Measurements from ENCODE around the gene MITF.

MITF gene

DNA sequence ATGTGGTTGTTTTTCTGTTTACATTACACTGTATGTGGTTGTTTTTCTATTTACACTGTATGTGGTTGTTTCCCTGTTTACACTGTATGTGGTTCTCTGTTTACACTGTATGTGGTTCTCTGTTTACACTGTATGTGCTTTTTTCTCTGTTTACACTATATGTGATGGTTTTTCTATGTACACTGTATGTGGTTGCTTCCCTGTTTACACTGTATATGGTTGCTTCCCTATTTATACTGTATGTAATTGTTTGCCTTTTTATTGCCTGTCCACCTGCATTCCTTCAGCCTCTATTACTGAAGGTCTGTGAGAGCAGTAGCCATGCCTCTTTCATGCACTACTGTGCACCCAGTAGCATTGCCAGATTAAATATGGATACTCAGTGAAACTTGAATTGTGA is 94.3 kb downstream of the MITF start:
- DNase-seq (ENCODE audit: low read depth in 1 of 2, low spot score in 1 of 2) = no peak
- Histone ChIP-seq H3K4me3 (replicated peaks; ENCODE audit: insufficient read depth, low read length) (no peak overlapping the region), H3K27ac (replicated peaks) (no peak overlapping the region), H3K27me3 (ENCODE audit: insufficient read depth, poor library complexity, severe bottlenecking) (no peaks in the 10 kb centered on the region)
- no peak for TF ChIP-seq POLR2AphosphoS5 (IDR thresholded peaks at IDR 0.05; ENCODE audit: low read depth)

DNA sequence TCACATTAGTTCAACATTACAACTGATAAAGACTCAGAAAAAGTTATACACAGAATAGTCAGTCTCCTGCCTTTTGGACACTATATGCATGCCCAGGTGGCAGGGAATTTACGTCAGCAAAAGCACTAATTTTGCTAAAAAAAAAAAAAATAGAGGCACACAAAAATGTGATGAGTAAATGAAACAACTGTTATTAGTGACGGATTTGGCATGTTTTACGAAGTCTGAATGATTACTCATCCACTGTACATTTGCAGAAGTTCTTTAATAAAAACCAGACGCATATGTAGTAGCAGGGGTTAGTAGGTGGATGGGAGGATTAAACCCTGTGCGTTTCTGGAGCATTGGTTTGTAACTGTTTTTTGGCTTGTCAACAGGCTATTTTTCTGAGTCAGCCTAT is 99.0 kb downstream of the MITF start:
- Histone ChIP-seq H3K27ac (replicated peaks) (no peak overlapping the region), H3K27me3 (ENCODE audit: insufficient read depth, poor library complexity, severe bottlenecking) (no peaks in the 10 kb centered on the region), H3K4me3 (replicated peaks; ENCODE audit: insufficient read depth, low read length) (no peak overlapping the region)
- TF ChIP-seq CTCF (IDR thresholded peaks at IDR 0.05; ENCODE audit: insufficient read depth, low read length) = no peak
- no peak for DNase-seq (ENCODE audit: low read depth in 1 of 2, low spot score in 1 of 2)

- DNase-seq (ENCODE audit: low read depth in 1 of 2, low spot score in 1 of 2) = no peak
- TF ChIP-seq SPI1 (IDR thresholded peaks at IDR 0.05; ENCODE audit: borderline replicate concordance, low read depth) (no peak), CTCF (IDR thresholded peaks at IDR 0.05; ENCODE audit: insufficient read depth, low read length) (no peak), GABPA (IDR thresholded peaks at IDR 0.05; ENCODE audit: low read depth) (no peak)
- TF ChIP-seq, protein P1, sequence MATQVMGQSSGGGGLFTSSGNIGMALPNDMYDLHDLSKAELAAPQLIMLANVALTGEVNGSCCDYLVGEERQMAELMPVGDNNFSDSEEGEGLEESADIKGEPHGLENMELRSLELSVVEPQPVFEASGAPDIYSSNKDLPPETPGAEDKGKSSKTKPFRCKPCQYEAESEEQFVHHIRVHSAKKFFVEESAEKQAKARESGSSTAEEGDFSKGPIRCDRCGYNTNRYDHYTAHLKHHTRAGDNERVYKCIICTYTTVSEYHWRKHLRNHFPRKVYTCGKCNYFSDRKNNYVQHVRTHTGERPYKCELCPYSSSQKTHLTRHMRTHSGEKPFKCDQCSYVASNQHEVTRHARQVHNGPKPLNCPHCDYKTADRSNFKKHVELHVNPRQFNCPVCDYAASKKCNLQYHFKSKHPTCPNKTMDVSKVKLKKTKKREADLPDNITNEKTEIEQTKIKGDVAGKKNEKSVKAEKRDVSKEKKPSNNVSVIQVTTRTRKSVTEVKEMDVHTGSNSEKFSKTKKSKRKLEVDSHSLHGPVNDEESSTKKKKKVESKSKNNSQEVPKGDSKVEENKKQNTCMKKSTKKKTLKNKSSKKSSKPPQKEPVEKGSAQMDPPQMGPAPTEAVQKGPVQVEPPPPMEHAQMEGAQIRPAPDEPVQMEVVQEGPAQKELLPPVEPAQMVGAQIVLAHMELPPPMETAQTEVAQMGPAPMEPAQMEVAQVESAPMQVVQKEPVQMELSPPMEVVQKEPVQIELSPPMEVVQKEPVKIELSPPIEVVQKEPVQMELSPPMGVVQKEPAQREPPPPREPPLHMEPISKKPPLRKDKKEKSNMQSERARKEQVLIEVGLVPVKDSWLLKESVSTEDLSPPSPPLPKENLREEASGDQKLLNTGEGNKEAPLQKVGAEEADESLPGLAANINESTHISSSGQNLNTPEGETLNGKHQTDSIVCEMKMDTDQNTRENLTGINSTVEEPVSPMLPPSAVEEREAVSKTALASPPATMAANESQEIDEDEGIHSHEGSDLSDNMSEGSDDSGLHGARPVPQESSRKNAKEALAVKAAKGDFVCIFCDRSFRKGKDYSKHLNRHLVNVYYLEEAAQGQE (IDR thresholded peaks at IDR 0.05; ENCODE audit: insufficient replicate concordance, low read depth) = no peak
- Histone ChIP-seq H3K4me3 (replicated peaks; ENCODE audit: insufficient read depth, low read length) (no peak overlapping the region), H3K27me3 (ENCODE audit: insufficient read depth, poor library complexity, severe bottlenecking) (no peaks in the 10 kb centered on the region), H3K27ac (replicated peaks) (no peak overlapping the region)
Measured at GRCh38 chr3:69838696-69839515, 99.6 kb downstream of the MITF start.

DNA sequence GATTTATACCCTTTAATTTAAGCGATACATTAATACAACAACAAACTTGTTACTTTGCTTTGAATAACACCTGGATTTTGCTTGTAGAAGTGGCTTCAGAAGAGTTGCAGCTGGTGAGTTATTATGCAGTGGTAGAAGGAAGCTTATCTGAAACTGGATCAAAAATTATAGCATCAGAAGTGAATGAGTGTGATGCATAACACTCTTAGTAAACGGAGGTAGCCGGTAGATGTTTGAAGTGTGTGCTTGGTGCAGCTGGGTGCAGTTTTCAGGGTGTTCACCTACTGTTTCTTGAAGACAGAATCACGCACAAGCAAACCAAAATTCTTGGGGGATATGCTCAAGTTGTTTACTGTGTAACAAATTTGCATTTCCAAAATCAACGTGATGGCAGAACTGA is 103.1 kb downstream of the MITF start:
- TF ChIP-seq, protein P1 (IDR thresholded peaks at IDR 0.05; ENCODE audit: insufficient replicate concordance, low read depth) = no peak
- TF ChIP-seq GABPA (IDR thresholded peaks at IDR 0.05; ENCODE audit: low read depth) (no peak), SPI1 (IDR thresholded peaks at IDR 0.05; ENCODE audit: borderline replicate concordance, low read depth) (no peak), CTCF (IDR thresholded peaks at IDR 0.05; ENCODE audit: insufficient read depth, low read length) (no peak), POLR2AphosphoS5 (IDR thresholded peaks at IDR 0.05; ENCODE audit: low read depth) (no peak)
- H3K27me3 ChIP-seq (ENCODE audit: insufficient read depth, poor library complexity, severe bottlenecking) = no peaks in the 10 kb centered on the region

More for the DNA sequence above, 103.1 kb downstream of the MITF start:
- Histone ChIP-seq H3K27ac (replicated peaks) (no peak overlapping the region), H3K4me3 (replicated peaks; ENCODE audit: insufficient read depth, low read length) (no peak overlapping the region)
- DNase-seq (ENCODE audit: low read depth in 1 of 2, low spot score in 1 of 2) = no peak
